Stomach smooth muscle (tissue), 2 donors: ENCODE measurements around the gene TULP3.

Experiments
- H3K27ac ChIP-seq: one replicate; pipeline ENCODE4 v1.7.0; 2013; ENCODE audit warnings: mild to moderate bottlenecking, low read length, inconsistent platforms
- H3K27me3 ChIP-seq, 2 donors: one replicate each; pipeline ENCODE4 v1.7.0; 2013; ENCODE audit warnings: low read length in 2 of 2; ENCODE audit not compliant: insufficient read depth in 2 of 2, control insufficient read depth in 1 of 2
- H3K36me3 ChIP-seq, 2 donors: one replicate each; pipeline ENCODE4 v1.7.0; 2013; ENCODE audit warnings: low read length in 2 of 2; ENCODE audit not compliant: control insufficient read depth in 2 of 2, insufficient read depth in 2 of 2
- H3K4me1 ChIP-seq: one replicate; pipeline ENCODE4 v1.7.0; 2013; ENCODE audit warnings: low read length; ENCODE audit not compliant: control insufficient read depth, insufficient read depth
- H3K4me3 ChIP-seq, 2 donors: one replicate each; pipeline ENCODE4 v1.7.0; 2013; ENCODE audit warnings: low read length in 2 of 2
- H3K9ac ChIP-seq, 2 donors: one replicate each; pipeline ENCODE4 v1.7.0; 2013; ENCODE audit warnings: low read length in 2 of 2, mild to moderate bottlenecking in 1 of 2
- H3K9me3 ChIP-seq, 2 donors: one replicate each; pipeline ENCODE4 v1.7.0; 2013; ENCODE audit warnings: low read length in 2 of 2; ENCODE audit not compliant: control insufficient read depth in 2 of 2
- donor health status: healthy.
- donor health status: Pancreatic carcinoma.

The TULP3 gene

DNA sequence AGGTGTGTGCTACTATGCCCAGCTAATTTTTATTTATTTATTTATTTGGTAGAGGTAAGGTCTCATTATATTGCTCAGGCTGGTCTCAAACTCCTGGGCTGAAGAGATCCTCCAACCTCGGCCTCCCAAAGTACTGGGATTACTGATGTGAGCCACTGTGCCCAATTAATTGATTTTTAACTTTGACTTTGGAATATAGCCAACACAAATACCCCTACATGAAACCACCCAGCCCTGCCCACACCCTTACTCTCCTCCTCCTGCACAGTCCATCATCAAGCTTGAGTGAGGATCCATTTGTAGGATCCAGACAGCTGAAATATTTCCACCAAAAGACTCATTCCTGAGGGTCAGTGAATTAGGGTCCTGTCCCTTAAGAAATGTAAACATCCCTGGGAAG, 65.2 kb downstream of the TULP3 start:
- H3K9ac ChIP-seq: no peak overlapping the region
- H3K4me1 ChIP-seq: peaks cover 20% of the 10 kb centered on the region
- no peaks in the 10 kb centered on the region for H3K9me3 ChIP-seq
- no peaks in the 10 kb centered on the region for H3K36me3 ChIP-seq
- H3K4me3 ChIP-seq: no peak overlapping the region
- H3K27me3 ChIP-seq: no peaks in the 10 kb centered on the region
- H3K27ac ChIP-seq: no peak overlapping the region

DNA sequence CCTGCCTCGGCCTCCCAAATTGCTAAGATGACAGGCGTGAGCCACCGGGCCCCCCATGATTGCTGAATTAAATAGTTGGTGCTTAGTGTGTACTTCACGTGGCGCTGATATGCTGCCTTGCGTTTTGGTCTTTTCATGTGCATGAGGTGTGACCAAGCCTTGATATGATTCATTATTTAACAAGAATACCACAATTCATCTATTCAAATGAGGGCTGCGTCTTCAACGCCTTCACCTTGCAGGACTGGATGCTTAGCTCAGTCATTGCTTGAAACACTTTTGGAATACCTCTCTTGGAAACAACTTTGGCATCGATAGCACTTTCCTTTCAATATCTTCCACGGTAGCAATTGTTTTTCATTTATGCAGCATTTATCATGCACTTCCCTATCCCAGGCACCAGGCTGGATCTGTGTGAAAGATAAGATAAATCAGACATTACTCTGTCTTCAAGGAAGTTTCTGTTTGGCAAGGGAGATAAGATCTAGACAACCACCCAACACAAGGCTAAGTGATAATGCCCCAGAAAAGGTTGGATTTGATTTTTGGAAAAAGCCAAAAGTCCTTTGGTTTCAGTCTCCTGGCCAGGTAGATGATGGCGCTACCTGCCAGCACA, 67.2 kb downstream of the TULP3 start:
- H3K4me1 ChIP-seq: peaks cover 20% of the 10 kb centered on the region
- no peaks in the 10 kb centered on the region for H3K36me3 ChIP-seq
- H3K9ac ChIP-seq: peak overlapping the region; percentile 51 to 55
- no peaks in the 10 kb centered on the region for H3K27me3 ChIP-seq
- H3K4me3 ChIP-seq: peak overlapping the region; percentile 61 to 78
- peak overlapping the region; percentile 41 for H3K27ac ChIP-seq
- H3K9me3 ChIP-seq: no peaks in the 10 kb centered on the region

DNA sequence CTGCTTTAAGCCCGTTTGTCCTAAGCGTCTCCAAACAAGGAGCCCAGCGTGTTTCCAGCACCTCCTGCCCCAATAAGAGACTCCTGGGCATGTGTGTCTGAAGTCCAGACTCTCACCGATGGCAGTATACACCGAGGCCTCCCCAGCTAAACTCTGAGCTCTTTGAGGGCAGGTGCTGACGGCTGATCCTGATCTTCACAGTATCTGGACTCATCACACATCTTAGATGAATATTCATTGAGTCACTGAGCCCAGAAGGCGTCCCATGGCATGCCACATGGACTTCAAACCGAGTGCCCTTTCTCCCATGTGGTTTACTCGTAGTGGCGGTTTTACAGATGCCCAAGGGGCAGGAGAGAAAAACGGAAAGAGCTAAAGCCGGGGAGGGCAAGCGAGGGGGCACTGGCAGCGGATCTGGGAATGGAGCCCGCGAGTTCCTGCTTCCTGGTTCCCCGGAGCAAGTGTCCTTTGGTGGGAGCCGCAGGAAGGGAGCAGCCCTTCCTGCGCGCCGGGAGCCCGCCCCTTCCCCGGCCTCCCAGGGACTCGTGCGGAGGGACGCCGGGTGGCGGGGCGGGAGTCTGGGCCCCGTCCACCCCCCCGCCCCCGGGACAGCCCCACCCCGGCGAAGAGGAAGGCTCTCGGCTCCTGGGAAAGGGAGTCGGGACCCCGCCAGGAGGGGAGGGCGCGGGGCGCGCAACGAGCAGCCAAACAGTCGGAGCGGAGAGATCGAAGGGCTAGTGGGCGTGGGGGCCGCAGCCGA, 67.9 kb downstream of the TULP3 start:
- Histone ChIP-seq H3K4me1 (peaks cover 20% of the 10 kb centered on the region), H3K27ac (peak overlapping the region; percentile 41), H3K9me3 (no peaks in the 10 kb centered on the region), H3K9ac (peak overlapping the region; percentile 51 to 55), H3K27me3 (no peaks in the 10 kb centered on the region), H3K36me3 (no peaks in the 10 kb centered on the region), H3K4me3 (peak overlapping the region; percentile 61 to 78)

DNA sequence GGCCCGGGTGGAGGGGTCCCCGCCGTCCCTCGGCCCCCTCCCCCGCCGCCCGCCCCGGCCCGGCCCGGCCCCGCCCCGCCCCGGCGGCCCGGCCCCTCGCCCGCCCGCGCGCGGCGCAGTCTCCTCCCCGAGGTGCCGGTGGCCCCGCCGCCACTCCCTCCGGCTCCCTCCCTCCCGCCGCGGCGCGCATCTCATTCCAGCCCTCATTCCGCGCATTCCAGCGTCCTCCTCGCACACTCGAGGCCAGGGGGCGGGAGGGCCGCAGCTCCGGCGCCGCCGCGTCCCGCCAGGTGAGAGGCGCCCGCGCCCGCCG, 68.5 kb downstream of the TULP3 start, which contains the start of gene TEAD4:
Gene TEAD4 (plus strand): TSS at position 206 of the 313 bp plus-strand sequence.
- Histone ChIP-seq H3K9ac (peak within 1 kb of the TSS; percentile 55 to 81), H3K36me3 (no peaks in the 10 kb centered on the region), H3K9me3 (no peaks in the 10 kb centered on the region), H3K4me1 (peaks cover 20% of the 10 kb centered on the region), H3K27ac (peak within 1 kb of the TSS; percentile 46), H3K4me3 (peak within 1 kb of the TSS; percentile 78 to 84), H3K27me3 (no peaks in the 10 kb centered on the region)

DNA sequence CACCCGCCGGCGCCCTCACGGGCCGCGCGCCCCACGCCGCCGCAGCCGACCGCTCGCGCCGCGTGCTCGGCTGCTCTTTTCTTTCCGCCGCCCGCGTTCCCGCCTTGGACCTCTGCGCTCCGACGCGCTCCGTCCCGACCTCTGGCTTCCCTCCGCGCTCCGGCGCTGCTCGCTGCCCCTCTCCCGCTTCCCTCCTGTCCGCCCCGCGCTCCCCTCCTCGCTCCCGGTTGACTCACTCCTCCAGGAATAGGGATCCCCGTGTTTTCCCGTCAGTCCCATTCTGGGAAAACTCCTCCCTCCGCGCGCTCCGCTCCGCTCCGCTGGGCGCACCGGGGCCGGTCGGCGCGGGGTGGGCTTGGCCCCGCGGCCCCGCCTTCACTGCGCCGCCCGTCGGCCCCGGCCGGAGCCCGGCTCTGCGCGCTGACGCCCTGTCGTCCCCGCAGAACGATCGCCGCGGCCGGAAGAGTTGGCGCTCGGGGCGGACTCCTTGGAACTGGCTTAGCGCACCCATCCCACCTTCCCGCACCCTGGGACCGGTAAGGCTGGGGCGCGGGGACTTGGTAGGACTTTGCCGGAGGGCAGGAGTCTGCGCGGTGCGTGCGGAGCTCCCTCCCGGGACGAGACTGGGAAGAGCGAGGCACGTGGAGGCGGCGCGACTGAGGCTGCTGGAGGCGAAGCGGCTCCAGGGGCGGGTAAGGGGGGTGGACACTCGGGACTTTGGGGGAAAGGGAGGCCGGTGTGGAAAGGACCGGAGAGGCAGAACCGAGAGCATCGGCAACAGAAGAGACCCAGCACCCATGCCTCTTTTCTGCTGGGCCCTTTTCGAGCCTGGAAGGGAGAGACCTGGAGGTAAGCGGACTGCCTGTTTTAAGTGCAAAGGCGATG, 69.1 kb downstream of the TULP3 start:
- H3K4me1 ChIP-seq: peaks cover 20% of the 10 kb centered on the region
- no peaks in the 10 kb centered on the region for H3K27me3 ChIP-seq
- no peaks in the 10 kb centered on the region for H3K9me3 ChIP-seq
- H3K4me3 ChIP-seq: peak overlapping the region; percentile 76 to 84
- H3K36me3 ChIP-seq: no peaks in the 10 kb centered on the region
- H3K9ac ChIP-seq: peak overlapping the region; percentile 42 to 81
- H3K27ac ChIP-seq: peak overlapping the region; percentile 46

DNA sequence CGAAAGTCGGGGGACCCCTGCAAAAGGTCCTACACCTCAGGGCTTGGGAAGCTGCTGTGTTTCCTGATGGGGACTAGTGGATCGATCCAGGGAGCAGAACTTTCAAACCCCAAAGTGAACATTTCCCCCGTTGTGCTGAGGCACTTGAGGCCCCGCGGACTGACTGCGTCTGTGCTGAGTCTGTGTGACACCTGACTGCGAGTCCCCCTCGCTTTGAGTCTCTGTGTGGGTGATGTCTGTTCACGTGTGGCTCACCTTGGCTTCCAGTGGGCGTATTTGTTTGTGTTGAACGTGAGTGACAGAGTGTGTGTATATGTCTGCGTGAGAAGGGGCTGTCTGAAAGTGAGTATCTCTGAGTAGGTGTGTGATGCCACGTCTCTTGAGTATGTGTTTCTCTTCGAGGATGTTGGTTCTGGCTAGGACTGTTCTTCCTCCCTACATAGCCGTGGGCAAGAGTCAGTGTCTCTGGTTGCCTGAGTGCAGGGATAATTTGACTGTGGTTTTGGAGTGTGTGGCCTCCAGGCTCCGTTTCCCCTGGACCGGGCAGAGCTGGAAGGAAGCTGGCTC, 69.8 kb downstream of the TULP3 start:
- Histone ChIP-seq H3K4me1 (peaks cover 20% of the 10 kb centered on the region), H3K9me3 (no peaks in the 10 kb centered on the region), H3K36me3 (no peaks in the 10 kb centered on the region), H3K27ac (peak overlapping the region; percentile 46), H3K9ac (peak overlapping the region; percentile 36 to 81), H3K27me3 (no peaks in the 10 kb centered on the region), H3K4me3 (peak overlapping the region; percentile 76 to 84)

DNA sequence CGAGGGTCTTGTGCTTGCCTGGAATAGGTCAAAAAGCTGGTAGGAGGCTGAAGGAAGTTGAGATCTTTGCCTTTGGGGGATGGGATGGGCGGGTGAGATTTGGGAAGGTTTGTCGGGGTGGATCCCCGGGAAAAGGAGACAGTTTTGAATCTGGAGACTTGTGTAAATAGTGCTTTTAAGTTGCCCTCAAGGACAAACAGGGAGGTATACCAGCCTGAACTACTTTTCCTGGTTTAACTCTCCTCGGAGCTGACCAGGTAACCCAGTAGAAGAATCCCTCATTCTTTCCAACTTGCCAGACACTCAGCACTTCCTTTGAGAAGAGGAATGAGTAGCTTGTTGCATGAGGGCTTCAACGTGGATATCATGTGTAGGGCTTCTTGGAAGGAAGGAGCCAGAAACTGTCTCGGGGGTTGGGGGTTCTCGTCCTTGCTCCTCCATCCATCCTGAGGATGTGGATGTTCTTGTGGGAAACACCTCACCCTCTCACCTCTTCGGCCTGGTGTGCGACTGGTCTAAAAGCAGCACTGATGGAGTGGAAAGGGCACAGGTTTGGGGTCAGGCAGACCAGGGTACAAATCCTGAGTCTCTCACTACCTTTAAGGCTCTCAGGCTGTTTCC, 70.4 kb downstream of the TULP3 start:
- no peaks in the 10 kb centered on the region for H3K36me3 ChIP-seq
- H3K4me1 ChIP-seq: peaks cover 20% of the 10 kb centered on the region
- peak overlapping the region in 1 of 2 donors; percentile 84 for H3K4me3 ChIP-seq
- no peaks in the 10 kb centered on the region for H3K9me3 ChIP-seq
- no peak overlapping the region for H3K27ac ChIP-seq
- H3K27me3 ChIP-seq: no peaks in the 10 kb centered on the region
- no peak overlapping the region for H3K9ac ChIP-seq

DNA sequence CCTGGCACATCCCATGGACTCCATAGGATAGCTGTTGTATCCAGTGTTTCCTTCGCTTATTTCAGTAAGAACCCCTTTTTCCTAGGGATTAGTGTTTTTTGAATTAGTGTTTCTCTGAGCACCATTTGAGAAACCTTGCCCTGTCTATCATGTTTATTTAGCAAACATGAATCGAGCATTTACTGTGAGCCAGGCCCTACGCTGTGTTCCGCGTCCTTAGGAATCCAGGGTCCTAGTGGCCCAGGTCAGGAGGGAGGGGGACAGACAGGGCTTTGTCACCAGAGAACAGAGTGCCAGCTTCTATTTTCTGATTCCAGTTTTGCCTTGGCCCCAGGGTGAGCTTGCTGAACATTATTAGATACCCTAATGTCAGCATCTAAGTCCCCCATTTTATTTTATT, 71.0 kb downstream of the TULP3 start:
- no peaks in the 10 kb centered on the region for H3K36me3 ChIP-seq
- no peaks in the 10 kb centered on the region for H3K27me3 ChIP-seq
- H3K4me3 ChIP-seq: no peak overlapping the region
- H3K27ac ChIP-seq: no peak overlapping the region
- no peak overlapping the region for H3K9ac ChIP-seq
- peaks cover 20% of the 10 kb centered on the region for H3K4me1 ChIP-seq
- H3K9me3 ChIP-seq: no peaks in the 10 kb centered on the region

DNA sequence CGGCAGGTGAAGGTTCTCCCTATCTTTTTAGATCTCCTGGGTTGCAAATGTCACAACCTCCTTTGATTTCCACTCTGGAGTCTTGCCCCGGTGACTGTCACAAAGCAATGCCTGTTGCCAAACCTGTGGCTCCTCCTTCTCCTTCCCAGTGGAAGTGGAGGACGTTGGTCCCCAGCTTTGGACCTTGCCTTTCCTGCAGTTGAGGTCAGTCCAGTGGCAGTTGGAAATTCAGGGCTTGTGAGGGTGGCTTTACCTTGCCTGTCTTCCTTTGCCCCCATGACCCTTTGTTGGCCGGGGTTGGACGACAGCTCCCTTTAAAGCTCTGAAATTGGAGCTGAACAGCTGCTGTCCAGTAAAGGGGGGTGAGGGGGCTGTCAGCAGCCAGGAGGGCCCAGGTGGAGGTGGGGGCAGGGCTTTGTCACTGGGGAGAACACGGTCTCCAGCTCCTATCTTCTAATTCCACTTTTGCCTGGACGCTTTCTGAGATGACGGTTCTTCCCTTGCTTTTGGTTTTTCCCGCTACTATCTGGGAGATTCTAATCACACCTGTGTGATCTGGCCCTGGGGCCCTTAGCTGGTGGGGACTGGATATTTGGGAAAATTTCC, 72.6 kb downstream of the TULP3 start:
- H3K9me3 ChIP-seq: no peaks in the 10 kb centered on the region
- H3K27me3 ChIP-seq: no peaks in the 10 kb centered on the region
- H3K4me1 ChIP-seq: peaks cover 15% of the 10 kb centered on the region
- no peak overlapping the region for H3K27ac ChIP-seq
- H3K4me3 ChIP-seq: no peak overlapping the region
- H3K36me3 ChIP-seq: no peaks in the 10 kb centered on the region
- H3K9ac ChIP-seq: no peak overlapping the region

DNA sequence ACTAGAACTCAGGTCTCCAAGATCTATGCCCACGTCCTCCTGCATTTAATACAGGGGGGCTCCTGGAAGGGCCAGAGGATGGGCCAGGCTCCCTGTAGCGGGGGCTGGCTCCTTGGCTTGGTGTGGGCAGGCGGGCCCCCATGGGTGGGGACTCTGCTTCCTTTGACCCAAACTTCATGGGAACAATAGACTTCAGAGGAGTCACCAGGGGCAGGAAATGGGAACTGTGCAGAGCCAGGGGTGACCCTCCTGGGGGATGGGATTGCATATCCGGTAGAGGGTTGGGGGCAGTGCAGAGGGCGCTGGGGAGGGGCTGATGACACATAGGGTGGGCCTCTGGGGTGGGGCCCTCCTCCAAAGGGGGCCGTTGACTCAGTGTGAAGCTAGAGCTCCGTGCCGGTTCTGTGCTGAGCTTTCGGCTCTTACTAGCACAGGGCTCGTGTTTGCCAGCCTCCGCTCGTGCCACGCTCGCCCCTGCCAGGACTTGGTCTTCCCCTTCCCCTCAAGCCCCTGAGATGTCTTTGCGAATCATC, 73.1 kb downstream of the TULP3 start:
- Histone ChIP-seq H3K4me1 (peaks cover 11% of the 10 kb centered on the region), H3K27me3 (no peaks in the 10 kb centered on the region), H3K4me3 (no peak overlapping the region), H3K36me3 (no peaks in the 10 kb centered on the region), H3K27ac (no peak overlapping the region), H3K9me3 (no peaks in the 10 kb centered on the region), H3K9ac (no peak overlapping the region)
